ACHN (cell line): Measurements from ENCODE around the gene RAI14.

Source experiments
- DNase-seq: peaks from one replicate; pipeline ENCODE4 v3.0.0-alpha.2; 2015
- in situ Hi-C: cut with HindIII; loops from 2 replicates; pipeline ENCODE4 v1.10.0; 2017; ENCODE audit warnings: low sequenced_read_pairs, low pct_ligation_motif_present, low pct_unique_long_range_greater_than_20kb

Gene RAI14

DNA sequence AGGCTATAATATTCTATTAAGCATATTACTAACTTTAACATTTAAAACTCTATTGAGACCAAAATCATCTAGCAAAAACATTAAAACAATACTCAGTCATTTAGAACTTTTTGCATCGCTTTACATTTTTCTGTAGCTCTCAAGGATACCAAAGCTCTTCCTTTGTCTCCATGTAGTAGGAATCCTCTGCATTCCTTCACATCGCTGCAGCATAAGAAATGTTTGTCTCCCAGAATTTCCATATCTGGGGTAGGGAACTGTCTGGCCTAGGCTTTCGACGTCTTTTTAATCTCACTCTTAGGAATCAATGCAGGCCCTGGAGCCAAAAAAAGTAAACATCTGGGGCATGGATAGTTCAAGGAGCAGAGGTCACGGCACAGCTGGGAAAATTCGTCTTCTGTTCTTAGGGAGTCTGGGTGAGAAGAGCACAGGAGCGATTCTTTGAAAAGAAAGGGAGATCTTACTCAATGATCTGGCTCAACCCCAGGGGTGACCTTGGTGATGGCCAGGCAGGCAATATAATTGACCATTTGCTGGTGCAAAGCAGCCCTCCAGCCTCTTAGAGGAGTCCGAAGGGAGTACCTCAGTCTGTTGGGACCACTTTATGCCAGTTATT lies 23.2 kb upstream of the RAI14 start:
- in situ Hi-C loops, result no loop called here
- DNase-seq, result no peak

DNA sequence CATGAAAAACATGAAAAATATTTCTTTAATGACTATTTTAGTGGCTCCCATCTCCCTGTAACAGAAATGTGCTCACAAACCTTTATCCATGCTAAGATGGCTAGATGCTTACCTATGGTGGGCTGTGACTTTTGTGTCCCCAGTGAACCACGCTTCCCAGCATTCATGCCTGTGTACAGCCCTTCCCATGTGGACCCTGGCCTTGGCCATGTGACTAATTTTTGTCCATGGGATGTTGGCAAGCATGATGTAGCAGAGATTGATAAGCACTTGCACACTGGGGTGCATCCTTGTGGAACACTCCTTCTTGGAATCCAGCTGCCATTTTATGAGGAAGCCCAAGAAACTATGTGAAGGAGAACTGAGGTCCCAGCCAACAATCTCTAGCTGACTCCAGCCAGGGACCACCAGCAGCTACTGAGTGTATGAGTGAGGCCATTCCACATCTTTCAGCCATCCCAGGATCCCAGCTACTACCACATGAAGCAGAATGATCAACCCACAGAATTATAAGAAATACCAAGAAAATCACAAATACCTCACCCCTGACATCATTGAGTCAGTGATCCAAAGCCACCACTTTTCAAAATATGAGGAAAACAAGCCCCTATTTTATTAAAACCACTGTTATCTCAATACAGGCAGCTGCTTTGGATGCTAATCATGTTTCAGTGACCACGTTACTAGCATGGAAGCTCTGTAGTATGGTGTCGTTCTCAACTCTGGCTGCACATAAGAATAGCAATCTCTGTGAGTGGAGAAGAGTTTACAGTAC lies 16.1 kb upstream of the RAI14 start:
- peak; percentile 16 for DNase-seq
- in situ Hi-C loops, result no loop called here

DNA sequence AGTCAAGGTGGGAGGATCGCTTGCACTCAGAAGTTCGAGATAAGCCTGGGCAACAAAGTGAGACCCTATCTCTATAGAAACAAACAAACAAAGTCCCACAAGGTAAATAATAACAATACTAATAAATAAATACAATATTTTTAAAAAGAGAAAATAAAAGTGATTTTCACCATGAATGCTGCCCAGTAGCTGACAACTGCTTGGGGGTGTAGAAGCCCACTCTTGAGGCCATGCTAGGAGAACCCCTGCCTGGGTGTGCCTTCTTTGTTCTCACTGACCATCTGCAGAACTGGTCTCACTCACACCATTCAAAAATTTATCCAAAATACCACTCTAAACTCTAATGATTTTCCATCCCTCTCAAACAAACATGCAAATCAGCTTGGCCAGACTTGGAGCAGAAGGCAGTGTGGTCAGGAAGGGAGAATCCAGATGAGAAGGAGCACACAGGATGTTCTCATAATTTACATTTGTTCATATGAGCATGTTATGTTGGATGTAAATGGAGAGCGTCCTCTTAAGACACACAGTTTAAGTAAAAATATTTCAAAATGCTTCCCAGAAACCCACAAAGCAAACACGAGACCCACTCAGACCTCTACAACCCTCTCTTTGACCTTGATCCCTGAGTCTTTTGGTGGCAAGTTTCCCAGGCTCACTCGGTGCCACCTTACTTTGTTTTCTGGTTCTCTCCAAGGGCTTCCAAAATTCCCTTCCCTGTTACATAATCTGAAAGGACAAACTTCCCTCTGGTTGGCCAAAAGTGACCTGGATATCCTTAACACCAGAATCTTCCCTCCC lies 7.9 kb upstream of the RAI14 start:
- no peak for DNase-seq
- in situ Hi-C loops, result no loop called here

- no peak for DNase-seq
- in situ Hi-C loops, result no loop called here
Observed at GRCh38 chr5:34648840-34649158, 7.3 kb upstream of the RAI14 start.

GRCh38 chr5:34651791-34652190 lies 4.3 kb upstream of the RAI14 start:
- in situ Hi-C loops, result no loop called here
- no peak for DNase-seq

- no peak for DNase-seq
- in situ Hi-C loops, result no loop called here
Observed at GRCh38 chr5:34652466-34652865, 3.7 kb upstream of the RAI14 start.

GRCh38 chr5:34652914-34653313 lies 3.2 kb upstream of the RAI14 start:
- peak; percentile 32 for DNase-seq

DNA sequence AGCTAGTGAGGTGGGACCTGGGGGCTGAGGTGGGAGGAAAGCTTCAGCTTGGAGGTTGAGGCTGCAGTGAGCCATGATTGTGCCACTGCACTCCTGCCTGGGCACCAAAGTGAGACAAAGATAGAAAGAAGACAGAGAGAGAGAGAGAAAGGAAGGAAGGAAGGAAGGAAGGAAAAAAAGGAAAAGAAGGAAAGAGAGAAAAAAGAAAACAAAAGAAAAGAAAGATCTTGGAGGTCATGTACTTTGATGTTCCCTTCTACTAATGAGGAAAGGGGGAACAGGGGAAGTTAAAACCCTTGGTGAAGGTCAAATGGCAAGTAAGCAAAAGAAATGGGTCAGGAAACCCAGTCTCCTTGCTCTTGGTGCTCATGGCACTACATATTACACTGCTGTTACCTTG lies 2.4 kb upstream of the RAI14 start:
- DNase-seq, result no peak
- in situ Hi-C loops, result no loop called here

More at GRCh38 chr5:34652914-34653313, 3.2 kb upstream of the RAI14 start:
- in situ Hi-C loops, result no loop called here

DNA sequence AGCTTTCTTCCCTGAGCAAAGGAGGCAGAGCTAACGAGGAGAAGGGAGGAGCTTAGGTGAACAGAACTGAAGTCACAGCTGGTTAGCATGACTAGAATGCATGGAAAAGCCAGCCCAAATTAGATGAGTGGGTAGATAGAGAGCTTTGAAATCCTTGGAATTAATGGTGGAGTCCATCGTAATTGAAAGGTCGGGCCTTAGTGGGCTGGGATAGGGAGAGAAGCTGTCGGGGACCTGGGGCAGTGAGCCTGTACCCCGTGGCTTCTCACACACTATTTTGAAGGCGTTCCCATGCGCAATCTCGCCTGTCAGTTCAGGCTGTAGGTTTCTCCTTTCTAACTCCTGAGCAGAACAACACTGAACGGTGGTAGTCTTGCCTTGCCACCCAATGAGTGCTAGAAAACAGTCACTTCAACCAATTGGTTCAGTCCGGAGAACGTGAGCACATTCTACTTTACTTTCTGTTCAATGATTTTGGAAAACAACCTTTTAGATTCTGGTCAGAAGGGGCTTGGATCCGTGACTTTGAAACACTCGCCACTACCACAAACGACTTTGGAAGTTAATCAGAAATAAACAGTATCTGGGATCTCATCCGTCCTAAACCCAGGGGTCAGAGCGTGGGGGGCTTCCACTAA lies 655 bp upstream of the RAI14 start:
- DNase-seq, result peak; percentile 68
- in situ Hi-C loops, result no loop called here

GRCh38 chr5:34656700-34657273 lies 659 bp downstream of the RAI14 start:
- in situ Hi-C loops, result no loop called here

DNA sequence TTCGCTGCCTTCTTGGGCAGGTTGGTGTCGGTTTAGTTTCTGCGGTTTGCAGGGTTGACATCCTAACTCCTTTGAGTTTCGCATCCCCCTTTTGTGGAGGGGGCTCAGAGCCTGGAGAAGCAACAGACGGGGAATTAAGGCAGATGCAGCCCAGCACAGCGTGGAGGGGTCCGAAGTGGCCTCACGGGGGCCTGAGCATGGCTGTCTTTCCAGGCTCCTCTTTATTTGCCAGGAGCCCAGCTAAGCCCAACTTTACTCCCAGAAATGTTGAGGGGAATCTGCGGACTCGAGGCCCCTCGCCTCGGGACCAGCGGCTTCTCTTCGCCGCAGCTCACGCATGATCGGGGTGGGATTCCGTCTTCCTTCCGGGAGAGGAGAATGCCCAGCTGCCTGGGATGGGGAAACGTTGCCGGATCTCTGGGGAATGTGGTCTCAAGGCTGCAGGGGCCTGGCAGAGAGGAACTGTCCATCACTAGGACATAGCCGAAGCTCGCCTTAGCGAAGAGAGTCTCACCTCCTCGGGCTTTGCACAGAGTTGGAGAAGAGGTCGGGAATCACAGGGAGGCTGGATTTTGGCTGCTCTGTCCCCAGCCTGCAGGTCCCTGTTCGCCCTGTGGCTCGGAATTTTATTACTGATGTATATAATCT lies 1.3 kb downstream of the RAI14 start:
- in situ Hi-C loops, result no loop called here

More at GRCh38 chr5:34656700-34657273, 659 bp downstream of the RAI14 start:
- peak; percentile 37 for DNase-seq

GRCh38 chr5:34657988-34658387 lies 1.9 kb downstream of the RAI14 start:
- peak; percentile 33 for DNase-seq

More for the DNA sequence above, 1.3 kb downstream of the RAI14 start:
- DNase-seq, result peak; percentile 41

DNA sequence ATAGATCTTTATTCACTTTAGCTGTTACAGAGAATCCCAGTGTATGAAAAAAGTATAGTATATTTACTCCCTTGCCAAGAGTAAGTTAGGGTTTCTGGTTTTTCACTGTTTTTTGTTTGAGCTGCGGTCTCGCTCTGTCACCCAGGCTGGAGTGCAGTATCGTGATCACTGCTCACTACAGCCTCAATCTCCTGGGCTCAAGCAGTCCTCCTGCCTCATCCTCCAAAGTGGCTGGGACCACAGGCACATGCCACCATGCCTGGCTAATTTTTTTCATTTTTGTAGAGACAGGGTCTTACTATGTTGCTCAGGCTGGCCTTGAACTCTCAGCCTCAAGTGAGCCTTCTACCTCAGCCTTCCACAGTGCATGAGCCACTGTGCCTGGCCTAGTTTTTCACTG lies 3.0 kb downstream of the RAI14 start:
- DNase-seq, result no peak
- in situ Hi-C loops, result no loop called here

More at GRCh38 chr5:34657988-34658387, 1.9 kb downstream of the RAI14 start:
- in situ Hi-C loops, result no loop called here

- no peak for DNase-seq
- in situ Hi-C loops, result no loop called here
Observed at GRCh38 chr5:34660444-34660843, 4.3 kb downstream of the RAI14 start.

GRCh38 chr5:34663771-34664496 lies 7.8 kb downstream of the RAI14 start:
- no peak for DNase-seq
- in situ Hi-C loops, result no loop called here

DNA sequence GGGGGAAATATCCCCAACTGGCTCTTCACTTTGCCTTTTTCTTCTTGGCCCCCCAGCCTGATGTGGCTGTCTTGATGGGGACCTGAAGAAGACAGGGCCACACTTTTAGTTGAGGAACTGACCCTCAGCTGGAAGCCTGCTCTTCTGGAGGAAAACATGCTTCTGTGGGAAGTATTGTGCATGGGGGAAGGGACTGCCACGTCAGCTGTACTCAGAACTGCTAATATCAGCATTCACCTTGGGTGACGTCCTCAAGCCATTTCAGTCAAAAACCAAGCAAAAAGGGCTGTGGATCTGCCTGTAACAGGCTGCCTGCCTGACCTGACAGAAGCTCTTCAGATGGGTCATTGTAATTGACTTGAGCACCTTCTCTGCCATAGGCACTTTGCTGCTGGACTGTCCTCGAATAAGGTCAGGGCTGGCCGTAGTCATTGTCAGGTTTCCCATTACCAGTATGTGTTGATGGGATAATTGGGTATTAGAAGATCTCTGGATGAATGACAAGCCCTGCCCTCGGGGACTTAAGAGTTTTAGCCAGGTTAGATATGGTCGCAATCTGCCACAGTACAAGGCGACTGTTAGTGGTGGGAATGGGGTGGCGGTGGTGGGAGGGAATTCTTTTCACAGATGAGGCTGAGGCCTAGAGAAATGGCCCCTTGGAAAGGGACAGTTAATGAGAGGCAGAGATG lies 10.4 kb downstream of the RAI14 start:
- in situ Hi-C loops, result no loop called here
- DNase-seq, result no peak

DNA sequence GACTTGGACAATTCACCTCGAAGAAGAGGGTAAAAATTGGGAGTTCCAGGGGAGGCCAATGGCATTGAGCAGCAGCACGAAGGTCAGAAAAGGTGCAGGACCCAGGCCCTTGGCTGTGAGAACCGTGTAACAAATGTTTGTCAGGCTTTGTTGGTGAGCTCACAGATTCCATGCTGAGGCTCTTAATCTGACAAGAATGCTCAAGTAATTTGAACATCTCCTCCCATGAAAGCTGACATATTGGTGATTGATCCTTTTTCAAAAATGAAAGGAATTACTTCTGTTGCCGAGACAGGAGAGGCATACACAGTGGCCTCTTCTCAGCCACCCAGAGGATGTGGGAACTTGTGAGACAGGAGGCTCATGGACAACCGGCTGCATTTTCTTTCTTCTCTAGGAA lies 11.6 kb downstream of the RAI14 start:
- in situ Hi-C loops, result no loop called here
- DNase-seq, result no peak
